Dermis blood vessel endothelial cell (primary cell): ENCODE measurements around the gene FANCC. TPM values are rescaled to one million over a fixed set of nuclear protein-coding genes. Genes with fewer than 3 reads are reported as not detected.
"Not testable (repeated sequence)": the region's sequence is repeated elsewhere in the genome, so short reads cannot be mapped to it uniquely, and the experiment has no call there.

ENCODE experiments used
- DNase-seq: peaks from one replicate; pipeline ENCODE4 v3.0.0; 2010
- total RNA-seq: library from RNA; depleted of rRNA; stranded (reverse); fragments of >200 nt; gene quantifications from 2 replicates; pipeline ENCODE4 v1.2.3, GENCODE V29; 2014

FANCC gene
- total RNA-seq, 1 donor from 2014 or later: 5.3 TPM

DNA sequence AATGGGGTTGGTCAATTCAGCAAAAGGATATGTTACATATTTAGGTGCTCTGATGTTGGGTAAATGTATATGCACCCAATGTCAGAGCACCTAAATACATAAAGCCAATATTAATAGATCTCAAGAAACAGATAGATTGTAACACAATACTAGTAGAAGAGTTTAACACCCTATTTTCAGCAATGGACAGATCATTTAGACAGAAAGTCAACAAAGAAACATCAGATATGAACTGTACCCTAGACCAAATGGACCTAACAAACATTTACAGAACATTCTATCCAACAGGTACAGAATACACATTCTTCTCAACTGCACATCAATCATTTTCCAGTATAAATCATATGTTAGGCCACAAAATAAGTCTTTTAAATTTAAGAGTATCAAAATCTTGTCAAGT is 35.2 kb downstream of the FANCC start:
- no peak for DNase-seq

GRCh38 chr9:95280745-95281144 is 36.8 kb downstream of the FANCC start:
- DNase-seq: no peak

- DNase-seq: no peak
Measured at GRCh38 chr9:95277509-95277908, 40.0 kb downstream of the FANCC start.

GRCh38 chr9:95276395-95276954 is 41.0 kb downstream of the FANCC start:
- no peak for DNase-seq

DNA sequence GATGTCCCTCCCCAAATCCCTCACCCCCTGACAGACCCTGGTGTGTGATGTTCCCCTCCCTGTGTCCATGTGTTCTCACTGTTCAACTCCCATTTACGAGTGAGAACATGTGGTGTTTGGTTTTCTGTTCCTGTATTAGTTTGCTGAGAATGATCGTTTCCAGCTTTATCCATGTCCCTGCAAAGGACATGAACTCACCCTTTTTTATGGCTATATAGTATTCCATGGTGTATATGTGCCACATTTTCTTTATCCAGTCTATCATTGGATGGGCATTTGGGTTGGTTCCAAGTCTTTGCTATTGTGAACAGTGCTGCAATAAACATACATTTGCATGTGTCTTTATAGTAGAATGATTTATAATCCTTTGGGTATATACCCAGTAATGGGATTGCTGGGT is 43.3 kb downstream of the FANCC start:
- DNase-seq: not testable (repeated sequence)

GRCh38 chr9:95273369-95274022 is 44.0 kb downstream of the FANCC start:
- DNase-seq: no peak

DNA sequence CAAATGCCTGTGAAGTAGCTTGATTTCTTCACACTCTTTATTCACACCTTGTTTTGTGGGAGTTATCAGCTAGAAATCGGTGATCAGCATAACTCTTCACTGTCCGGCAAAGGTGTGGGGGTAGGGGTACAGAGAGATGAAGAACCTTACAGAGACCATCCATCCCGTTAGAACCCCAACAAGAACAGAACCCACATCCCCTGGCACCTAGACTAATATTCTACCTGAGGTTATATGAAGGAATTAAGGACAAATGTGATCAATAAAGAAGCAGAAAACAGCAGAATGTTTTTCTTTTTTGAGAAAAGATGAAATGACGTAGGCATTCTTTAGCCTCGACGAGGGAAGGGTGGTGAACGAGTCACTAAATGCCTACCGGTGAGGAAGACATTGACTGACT is 44.7 kb downstream of the FANCC start:
- no peak for DNase-seq

DNA sequence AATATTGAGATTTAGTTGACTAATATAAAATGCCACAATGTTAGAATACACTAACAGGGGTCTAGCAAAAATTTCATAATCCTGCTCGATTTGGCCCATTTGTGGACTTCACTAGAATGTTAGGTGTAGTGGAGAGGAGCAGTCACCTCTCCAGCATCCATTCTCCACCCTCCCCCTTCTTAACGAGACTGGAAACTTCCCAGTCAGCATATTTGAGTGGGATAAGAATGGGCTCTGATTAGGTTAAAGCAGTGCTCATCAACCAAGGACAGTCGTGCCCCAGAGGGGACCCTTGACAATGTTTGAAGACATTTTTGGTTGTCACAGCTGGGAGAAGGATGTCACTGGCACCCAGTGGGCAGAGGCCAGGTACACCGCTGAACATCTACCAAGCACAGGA is 46.7 kb downstream of the FANCC start:
- no peak for DNase-seq

- DNase-seq: not testable (repeated sequence)
Measured at GRCh38 chr9:95269803-95270773, 47.4 kb downstream of the FANCC start.

DNA sequence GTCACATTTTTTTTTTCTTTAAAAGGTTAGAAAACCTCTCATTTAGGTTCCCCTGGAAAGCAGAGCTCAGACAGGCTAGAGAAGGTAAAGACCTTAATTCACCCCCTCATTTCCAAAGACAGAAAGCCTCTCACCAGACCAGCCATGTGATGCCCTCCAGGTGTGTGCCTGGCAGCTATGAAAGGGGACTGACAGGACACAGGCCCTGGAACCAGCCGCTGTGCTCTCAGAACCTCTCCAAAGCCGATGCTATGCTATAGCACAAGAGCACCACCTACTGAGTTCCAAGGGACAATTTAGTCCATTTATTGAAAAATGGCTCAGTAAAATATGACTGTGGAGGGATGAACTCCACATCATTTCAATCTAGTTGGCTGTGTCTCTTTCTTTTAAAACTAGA is 48.8 kb downstream of the FANCC start:
- DNase-seq: peak; percentile 69

- no peak for DNase-seq
Measured at GRCh38 chr9:95266649-95267048, 50.9 kb downstream of the FANCC start.

DNA sequence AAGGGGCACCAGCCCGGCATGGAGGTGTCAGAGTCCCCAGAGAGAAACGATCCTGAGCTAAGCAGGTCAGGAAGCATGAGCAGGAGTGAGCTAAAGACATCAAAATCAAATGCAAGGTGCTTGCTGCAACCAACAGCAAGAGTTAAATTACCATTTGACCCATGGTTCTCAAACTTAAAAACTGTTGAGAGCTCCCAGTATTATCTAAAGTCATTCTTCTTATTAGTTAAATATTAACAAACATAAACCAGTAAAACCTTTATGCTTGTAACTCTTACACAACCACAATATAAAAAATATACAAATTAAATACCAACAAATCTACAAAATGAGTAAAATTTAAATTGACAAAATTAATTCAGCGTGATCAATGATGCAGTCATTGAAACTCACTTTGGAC is 51.5 kb downstream of the FANCC start:
- no peak for DNase-seq

DNA sequence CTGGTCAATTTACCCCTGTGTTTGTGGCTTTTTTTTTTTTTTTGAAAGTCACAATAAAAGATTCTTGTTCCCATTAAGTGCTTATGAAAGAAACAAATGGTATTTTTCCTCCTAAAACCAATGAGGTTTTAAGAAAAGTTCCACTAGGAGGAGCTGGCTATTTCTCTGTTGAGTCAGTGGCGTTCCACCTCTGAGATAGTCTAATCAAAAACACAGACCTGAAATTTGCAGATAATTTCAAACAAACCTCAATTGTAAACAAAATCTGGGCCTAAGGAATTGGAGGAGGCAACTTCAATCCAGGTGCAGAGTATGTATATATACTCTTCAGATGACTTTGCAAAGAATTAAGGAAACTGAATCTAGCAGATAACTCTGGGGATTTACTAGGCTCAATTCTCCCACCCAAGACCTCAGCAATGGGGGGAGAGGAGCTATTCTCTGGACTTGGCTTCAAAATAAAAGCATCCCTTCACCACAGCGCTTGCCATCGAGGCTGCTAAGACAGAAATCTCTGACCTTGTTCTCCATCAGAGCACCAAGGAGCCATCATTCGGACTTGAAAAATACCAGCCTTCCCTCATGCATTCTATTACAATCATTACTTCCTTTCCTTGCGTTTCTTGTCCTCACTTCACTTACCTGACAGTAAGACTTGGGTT is 52.4 kb downstream of the FANCC start:
- DNase-seq: peak; percentile 49

DNA sequence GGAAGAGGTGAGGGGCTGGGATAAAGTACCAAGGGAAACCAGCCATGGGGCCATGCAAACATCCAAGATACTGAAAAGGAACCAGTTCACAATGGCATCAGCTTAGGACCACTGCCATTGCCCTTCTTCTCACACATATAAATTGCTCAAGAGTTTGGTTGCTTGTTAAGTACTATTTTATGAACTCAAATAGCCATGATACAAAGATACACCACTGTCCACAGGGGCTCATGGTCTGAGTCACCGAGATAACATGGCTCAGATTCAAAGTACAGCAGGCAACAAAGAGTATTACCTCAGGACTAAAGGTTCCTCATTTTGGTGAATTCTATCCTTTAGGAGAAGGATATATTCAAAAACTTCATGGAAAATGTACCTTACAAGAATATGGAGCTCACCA is 55.6 kb downstream of the FANCC start:
- DNase-seq: no peak

DNA sequence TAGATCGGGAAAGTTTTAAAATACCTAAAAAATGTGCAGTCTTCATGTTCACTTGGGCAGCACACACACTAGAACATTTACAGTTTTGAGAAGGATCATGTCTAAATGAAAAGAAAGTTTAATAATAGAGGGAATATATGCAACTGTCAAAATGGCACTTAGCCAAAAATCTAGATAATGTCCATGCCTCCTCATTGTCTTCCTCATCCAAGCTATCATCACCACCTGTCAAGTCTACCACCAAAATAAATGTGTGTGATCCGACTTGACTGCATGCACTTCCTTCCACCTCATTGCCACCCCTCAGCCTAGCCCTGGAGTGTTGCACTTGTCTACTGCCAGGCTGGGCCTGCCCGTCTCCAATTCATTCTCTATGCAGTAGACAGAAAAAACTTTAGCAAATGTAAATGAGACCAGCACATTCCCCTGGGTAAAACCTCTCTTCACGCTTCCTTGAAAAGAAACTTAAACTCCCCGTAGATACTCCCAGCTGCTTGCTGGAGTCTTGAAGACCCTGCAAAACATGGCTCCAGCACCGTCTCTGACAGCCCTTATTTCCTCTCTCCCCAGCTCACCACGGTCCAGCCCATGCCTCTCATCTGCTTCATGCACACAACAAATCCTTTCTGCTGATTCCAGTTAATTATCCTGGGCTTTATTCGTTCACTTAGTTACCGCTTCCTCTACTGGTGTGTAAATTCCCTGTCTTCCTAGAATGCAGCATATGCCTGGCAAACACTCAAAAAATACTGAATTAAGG is 66.9 kb downstream of the FANCC start:
- no peak for DNase-seq

- DNase-seq: no peak
Measured at GRCh38 chr9:95249986-95250385, 67.5 kb downstream of the FANCC start.

- DNase-seq: no peak
Measured at GRCh38 chr9:95246547-95246946, 71.0 kb downstream of the FANCC start.

- no peak for DNase-seq
Measured at GRCh38 chr9:95242613-95243012, 74.9 kb downstream of the FANCC start.

DNA sequence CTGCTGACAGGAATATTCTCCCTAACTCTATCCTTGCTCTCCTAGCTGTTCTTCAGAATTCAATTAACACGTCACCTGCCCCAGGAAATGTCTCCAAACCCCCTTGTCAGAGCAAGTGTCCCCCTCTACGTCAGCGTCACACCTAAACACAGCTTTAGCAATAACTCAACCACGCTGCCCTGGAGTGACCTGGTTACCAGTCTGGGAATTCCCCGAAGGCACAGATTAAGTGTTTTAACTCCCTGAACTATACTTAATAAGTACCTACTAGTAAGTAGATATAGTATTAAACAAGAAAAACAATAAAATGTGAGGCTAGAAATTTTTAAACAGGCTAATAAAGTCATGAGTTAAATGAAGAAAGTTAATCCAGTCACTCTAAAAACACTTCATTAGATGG is 78.4 kb downstream of the FANCC start:
- DNase-seq: no peak

GRCh38 chr9:95237336-95237735 is 80.2 kb downstream of the FANCC start:
- no peak for DNase-seq

DNA sequence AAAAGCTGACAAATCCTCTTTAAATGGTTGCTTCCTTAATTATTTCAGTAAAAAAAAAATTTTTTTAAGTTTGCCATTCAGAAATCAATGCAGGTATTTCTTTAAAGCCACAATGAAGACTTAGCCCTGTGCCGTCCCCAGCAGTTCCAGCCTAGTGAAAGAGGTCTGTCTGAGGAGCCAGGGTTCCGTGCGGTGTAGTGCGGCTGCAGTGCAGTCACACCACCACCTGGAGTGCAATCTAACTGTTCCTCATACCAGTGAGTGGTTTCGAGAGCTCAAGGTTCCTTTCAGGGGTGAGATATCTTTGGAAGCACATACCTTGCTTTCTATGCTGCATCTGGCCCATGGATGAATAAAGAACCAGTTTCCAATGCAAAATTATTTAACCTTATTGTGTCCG is 87.5 kb downstream of the FANCC start:
- no peak for DNase-seq

DNA sequence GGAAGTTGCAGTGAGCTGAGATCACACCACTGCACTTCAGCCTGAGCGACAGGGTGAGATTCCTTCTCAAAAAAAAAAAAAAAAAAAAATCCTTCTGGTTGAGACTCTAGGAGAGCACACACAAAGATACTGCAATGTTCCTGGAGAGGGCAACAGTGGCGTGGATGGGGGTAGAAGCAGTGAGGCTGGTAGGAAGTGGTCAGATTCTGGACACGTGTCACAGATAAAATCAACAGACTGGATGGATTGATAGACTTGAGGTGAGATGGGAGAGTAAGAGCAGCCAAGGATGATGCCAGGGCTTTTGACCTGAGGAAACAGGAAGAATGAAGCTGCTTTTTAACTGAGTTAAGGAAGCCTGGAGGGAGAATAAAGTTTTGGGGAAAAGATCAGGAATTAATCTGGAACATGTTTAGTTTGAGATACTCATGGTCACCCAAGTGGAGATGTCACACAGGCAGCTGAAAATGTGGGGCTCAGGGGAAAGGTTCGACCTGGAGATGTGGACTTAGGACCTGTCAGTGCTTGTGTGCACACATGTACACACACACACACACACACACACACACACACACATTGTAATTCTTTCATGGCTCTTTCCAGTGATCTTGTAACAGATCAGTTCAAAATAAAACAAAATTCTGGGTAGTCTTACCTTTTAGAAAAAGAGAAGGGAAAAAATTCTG is 88.1 kb downstream of the FANCC start:
- DNase-seq: no peak
